GM21360 (cell line): Measurements from ENCODE around the gene ACADSB.

ENCODE experiments used
- ATAC-seq: cut with Tn5 transposase; IDR thresholded peaks from one replicate; pipeline ENCODE4 v1.9.1; 2021; ENCODE audit warnings: mild to moderate bottlenecking, moderate library complexity; ENCODE audit not compliant: unreplicated experiment

Gene ACADSB

DNA sequence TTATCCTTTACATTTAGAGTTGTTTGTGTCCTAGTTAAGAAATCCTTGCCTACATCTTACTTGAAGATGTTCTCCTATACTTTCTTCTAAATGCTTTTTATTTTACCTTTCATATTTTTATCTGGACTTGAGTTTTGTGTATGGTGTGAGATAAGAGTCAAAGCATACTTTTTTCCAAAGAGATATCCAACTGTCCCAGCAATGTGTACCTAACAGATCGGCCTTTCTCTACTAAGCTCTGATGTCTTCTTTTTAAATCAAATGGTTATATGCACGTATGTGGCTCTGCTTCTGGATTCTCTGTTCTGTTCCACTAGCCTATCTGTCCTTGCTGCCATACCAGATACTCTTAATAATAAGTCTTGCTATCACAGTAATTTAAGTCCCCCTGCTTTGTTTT, 7.4 kb upstream of the ACADSB start:
- ATAC-seq, result no peak

- no peak for ATAC-seq
Observed at GRCh38 chr10:123004298-123004697, 4.5 kb upstream of the ACADSB start.

- ATAC-seq, result peak; percentile 35
Observed at GRCh38 chr10:123007558-123008354, 1.1 kb upstream of the ACADSB start.

DNA sequence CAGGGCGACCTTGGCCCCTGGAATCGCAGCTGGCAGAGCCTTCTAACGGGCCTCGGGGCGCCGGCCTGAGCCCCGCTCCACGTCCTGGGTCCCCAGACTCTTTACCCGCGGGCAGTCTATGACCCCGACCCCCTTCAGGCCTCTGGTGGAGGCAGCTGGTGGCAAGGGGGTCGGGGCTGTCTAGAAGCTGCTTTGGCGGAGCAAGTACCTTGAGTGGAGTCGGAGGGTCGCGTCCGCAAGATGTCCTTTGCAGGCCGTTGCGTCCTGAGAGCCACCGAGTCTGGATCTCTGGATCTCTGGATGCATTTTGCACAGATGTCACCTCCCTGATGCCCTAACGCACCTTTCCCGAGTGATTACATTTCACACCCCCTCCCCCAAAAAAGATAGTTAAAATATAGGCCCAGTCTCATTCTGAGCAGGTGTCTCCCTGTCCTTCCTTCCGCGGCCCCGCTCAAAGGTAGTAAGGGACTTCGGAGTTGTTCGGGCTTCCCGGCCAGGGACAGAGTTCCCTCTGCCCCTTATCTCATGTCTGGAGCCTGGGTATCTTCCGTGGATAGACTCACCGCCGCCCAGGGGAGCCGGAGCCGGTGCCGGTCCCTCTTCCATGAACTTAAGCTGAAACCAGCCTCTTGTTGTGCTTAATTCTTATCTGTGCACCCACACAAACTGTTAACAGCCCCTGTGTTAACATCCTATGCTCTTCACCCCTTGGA, 457 bp downstream of the ACADSB start:
- ATAC-seq, result peak; percentile 6

DNA sequence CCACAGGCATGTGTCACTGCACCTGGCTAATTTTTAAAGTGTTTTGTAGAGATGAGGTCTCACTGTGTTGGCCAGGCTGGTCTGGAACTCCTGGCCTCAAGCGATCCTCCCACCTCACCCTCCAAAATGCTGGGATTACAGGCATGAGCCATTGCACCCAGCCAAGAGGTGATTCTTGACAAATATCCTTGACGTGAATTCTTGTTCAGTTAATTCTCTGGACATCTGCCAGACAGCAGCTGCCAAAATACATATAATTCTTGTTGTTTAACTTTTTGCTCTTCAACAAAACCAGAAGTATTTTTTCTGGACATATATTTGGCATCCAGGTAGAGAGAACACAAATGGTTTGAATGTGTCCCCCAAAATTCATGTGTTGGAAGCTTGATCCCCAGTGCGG, 3.2 kb downstream of the ACADSB start:
- ATAC-seq, result no peak

DNA sequence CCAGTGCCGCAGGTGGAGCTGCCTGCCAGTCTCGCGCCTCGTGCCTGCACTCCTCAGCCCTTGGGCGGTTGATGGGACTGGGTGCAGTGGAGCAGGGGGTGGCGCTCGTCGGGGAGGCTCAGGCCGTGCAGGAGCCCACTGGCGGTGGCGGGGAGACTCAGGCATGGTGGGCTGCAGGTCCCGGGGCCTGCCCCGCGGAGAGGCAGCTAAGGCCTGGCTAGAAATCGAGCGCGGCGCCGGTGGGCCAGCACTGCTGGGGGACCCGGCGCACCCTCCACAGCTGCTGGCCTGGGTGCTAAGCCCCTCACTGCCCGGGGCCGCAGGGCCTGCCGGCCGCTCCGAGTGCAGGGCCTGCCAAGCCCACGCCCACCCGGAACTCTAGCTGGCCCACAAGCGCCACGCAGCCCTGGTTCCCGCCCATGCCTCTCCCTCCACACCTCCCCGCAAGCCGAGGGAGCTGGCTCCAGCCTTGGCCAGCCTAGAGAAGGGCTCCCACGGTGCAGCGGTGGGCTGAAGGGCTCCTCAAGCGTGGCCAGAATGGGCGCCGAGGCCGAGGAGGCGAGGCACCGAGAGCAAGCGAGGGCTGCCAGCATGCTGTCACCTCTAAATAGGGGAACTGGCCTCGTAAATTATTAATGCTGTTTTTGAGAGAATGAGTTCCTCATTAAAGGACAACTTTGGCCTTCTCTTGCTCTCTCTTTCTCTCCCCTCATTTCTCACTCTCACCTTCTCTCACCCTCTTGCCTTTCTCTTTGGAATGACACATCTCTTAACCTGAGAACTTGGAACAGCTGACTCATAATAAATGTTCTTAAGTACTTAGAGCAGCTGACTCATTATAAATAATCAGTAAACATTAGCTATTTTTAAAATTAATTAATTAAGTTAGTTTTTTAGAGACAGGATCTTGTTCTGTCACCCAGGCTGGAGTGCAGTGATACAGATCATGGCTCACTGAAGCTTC, 4.9 kb downstream of the ACADSB start:
- no peak for ATAC-seq

DNA sequence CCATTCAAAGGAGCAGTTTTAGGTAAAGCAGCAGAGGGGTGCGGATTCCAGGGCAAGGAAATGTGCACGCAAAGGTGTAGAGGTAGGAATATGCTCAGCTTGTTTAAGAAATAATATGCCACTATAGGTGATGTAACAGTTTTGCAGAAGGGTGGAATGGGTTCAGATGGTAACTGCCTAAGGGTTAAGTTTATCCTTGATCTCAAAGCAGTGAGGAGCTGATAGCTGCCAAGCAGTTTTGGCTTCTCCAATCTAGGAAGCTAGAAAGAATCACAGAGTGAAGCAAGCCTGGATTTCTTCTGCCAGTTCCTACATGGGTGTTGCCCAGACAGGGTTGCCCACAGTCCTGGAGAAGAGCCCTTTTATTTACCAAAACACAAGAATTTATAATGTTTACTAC, 6.0 kb downstream of the ACADSB start:
- ATAC-seq, result no peak

DNA sequence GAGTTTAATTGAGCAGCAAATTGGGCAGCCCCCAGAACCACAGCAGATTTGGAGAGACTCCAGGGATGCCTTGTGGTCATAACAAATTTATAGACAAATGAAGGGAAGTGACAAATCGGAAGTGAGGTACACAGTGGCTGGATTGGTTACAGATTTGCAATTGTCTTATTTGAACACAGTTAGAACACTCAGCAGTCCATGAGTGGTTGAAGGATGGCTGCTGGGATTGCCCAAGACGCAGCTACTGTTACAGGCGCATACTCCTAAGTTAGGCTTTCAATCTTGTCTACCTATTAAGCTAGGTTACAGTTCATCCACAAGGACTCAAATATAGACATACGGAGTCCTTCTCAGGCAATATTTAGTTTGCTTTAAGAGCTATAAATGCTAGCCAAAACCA, 7.4 kb downstream of the ACADSB start:
- no peak for ATAC-seq

DNA sequence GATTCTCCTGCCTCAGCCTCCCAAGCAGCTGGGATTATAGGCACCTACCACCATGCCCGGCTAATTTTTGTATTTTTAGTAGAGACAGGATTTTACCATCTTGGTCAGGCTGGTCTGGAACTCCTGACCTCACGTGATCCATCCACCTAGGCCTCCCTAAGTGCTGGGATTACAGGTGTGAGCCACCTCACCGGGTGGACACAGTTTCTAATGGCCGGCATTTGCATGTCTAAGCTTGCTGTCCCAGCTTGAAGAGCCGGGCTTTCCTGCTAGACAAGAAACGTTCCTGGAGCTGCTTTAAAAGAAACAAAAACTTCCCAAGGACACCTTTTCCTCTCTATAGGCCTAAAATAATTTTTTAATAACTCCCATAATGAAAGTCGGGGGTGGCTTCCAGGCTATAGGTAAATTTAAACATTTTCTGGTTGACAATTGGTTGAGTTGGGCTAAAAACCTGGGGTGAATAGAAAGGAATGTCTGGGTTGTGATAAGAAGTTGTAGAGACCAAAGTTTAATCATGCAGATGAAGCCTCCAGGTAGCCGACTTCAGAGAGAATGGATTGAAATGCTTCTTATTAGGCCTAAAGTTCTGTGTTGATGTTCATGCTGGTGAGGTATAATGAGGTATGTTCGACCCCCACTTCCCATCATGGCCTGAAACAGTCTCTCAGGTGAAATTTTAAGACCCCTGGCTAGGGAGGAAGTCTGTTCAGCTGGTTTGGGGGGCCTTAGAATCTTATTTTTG, 8.8 kb downstream of the ACADSB start:
- ATAC-seq, result no peak

- ATAC-seq, result no peak
Observed at GRCh38 chr10:123018531-123018930, 9.7 kb downstream of the ACADSB start.

GRCh38 chr10:123019264-123019663, 10.5 kb downstream of the ACADSB start:
- no peak for ATAC-seq

DNA sequence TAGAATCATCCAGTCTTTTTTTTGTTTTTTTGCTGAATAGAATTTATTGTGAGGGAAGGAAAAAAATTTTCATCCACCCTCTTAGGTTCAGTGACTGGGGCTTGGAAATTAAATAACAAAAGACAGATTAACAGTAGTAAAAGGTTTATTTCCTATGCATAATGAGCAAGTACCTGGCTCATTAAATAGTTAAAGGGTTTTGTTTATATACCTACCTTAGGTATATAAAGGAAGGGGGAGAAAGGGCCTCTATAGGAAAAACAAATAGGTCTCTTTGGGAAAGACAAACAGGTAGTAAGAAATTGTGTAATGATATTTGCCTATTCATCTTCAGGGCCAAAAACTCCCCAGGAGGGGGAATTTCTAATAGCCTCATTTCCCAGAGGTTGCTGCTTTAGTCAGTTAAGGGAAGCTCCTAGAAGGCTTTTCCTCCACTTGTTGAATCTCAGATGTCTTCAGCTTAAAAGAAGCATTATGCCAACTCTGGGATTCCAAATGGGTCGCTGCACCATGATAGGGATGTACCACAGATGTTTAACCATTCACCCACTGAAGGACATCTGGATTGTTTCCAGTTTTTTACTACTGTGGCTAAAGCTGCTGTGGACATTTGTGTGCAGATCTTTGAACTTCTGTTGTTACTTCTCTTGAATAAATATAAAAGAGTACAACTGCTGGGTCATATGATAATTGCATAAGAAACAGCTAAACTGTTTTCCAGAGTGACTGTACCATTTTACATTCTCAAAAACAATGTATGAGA, 11.3 kb downstream of the ACADSB start:
- no peak for ATAC-seq

DNA sequence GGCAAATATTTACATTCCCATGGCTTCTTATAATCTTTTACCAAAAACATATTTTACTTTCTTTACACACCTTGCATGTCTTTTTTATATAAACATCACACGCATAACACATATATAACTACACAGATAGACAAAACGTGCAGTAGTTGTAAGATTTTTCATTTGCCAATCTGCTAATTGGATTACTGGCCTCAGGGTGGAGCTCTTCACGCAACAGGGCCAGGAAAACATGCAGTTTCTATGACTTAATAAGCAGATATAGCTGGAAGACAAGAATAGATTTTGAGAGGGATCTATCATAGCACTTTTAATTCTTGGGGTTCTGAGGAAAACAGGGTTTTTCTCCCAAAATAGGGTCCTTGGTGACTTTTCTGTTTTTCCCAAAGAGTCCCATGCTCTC, 12.7 kb downstream of the ACADSB start:
- no peak for ATAC-seq

DNA sequence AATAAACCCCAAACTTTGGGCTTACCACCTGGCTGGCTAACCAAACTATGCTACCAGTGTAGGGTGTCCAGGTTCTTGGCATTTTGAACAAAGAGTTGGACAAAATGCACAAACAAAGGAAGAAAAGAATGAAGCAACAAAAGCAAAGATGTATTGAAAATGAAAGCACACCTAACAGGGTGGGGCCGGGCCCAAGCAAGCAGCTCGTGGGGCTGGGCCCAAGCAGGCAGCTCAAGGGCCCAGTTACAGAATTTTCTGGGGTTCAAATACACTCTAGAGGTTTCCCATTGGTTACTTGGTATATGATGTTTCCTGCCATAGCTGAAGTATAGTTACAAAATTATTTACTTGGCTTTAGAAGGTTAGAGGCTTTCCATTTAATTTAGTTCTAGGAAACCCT, 15.7 kb downstream of the ACADSB start:
- ATAC-seq, result no peak

DNA sequence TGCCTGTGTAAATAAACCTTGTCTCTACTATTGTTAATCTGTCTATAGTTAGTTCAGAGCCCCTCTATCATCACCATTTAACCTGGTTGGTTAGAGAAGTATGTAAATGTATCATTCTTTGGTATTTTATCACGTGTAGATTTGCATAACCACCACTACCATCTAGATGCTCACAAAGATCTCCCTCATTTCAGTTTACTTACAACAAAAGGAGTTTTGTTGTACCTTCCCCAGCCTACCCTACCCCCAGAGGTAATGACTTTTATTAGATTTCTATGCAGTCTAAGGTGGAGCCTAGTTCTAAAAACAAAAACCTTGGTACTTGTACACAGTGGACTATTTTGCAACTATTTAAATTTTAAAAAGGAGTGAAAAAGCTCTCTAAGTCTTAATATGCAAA, 17.5 kb downstream of the ACADSB start:
- ATAC-seq, result no peak

- no peak for ATAC-seq
Observed at GRCh38 chr10:123027861-123028260, 19.1 kb downstream of the ACADSB start.

- no peak for ATAC-seq
Observed at GRCh38 chr10:123031124-123031523, 22.3 kb downstream of the ACADSB start.

DNA sequence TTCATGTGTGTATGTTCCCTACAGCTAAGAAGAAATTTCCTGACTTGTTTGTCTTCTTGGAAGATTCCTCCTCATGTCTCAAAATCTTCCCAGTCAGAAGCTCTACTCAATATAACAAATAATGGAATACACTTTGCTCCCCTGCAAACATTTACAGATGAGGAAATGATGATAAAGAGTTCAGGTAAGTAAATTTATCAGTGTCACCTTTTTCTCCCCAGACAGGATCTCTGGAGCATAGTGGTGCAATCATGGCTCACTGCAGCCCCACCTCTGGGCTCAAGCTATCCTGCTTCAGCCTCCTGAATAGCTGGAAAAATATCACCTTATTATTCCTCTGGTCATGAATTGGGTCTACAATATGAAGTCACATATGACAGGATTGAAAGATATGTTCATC, 25.5 kb downstream of the ACADSB start:
- no peak for ATAC-seq

- no peak for ATAC-seq
Observed at GRCh38 chr10:123035467-123036086, 26.8 kb downstream of the ACADSB start.
